ES-I3 (cell line): ENCODE measurements around the gene ITGA5.

ENCODE experiments used
- H3K36me3 ChIP-seq: 2 replicates; pipeline ENCODE4 v1.6.1; 2013; ENCODE audit warnings: mild to moderate bottlenecking, low read length, control low read depth, moderate library complexity; ENCODE audit not compliant: insufficient read depth
- H3K4me1 ChIP-seq: 2 replicates; pipeline ENCODE4 v1.6.1; 2013; ENCODE audit warnings: mild to moderate bottlenecking, control low read depth, low read length; ENCODE audit not compliant: insufficient read depth
- H3K9ac ChIP-seq: 2 replicates; pipeline ENCODE4 v1.6.1; 2013; ENCODE audit warnings: low read depth, mild to moderate bottlenecking, low read length, moderate library complexity
- H3K9me3 ChIP-seq: 2 replicates; pipeline ENCODE4 v1.6.1; 2013; ENCODE audit warnings: mild to moderate bottlenecking, low read length, moderate library complexity; ENCODE audit not compliant: control insufficient read depth, insufficient read depth

Gene ITGA5

DNA sequence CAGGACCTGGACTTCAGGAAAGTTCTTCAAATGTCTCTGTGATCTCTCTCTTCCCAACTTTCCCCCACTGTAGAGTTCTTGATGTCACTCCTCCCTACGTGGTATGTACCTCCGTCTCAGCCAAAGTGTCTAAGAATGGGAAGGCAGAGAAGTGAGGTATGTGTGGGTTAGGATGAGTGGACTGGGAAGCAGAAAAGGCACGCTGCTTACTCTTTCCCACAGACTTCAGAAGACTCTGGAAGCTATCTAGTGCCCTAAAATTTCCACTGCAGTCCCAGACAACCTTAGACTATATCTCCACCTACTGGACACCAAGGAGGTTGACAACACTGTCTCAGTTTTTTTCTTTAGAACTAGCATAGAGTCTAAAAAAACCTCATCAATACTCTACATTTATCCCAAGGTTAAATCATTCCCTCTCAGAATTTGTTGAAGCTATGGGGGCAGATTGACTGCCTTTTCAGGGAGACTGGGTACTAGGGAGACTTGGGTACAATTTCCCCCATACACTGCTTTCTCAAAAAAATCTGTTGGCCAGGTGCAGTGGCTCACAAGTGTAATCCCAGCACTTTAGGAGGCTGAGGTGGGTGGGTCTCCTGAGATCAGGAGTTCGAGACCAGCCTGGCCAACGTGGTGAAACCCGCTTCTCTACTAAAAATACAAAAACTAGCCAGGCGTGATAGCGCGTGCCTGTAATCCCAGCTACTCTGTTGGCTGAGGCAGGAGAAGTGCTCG lies 20.6 kb upstream of the ITGA5 start:
- Histone ChIP-seq H3K36me3 (no peaks in the 10 kb centered on the region), H3K9ac (no peak overlapping the region), H3K4me1 (no peaks in the 10 kb centered on the region), H3K9me3 (no peaks in the 10 kb centered on the region)

DNA sequence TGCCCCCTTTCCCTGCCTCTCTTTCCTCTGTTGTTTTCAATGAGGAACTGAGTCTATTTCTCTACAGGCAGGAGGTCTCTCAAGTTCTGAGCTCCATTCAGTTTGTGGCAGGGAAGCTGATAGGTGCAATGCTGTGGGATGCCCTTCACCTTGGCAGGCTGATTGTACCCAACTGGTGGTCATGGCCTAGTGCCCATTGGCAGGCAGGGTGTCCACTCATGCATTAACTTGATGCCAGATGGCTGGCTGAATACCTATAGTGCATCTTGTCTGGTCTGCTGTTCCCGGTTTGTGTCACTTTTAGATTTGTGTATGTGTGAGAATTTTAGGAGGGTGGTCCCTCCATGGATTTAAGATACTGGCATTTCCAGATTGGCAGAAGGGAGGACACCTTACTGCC lies 20.0 kb upstream of the ITGA5 start:
- Histone ChIP-seq H3K9ac (no peak overlapping the region), H3K9me3 (no peaks in the 10 kb centered on the region), H3K36me3 (no peaks in the 10 kb centered on the region), H3K4me1 (no peaks in the 10 kb centered on the region)

DNA sequence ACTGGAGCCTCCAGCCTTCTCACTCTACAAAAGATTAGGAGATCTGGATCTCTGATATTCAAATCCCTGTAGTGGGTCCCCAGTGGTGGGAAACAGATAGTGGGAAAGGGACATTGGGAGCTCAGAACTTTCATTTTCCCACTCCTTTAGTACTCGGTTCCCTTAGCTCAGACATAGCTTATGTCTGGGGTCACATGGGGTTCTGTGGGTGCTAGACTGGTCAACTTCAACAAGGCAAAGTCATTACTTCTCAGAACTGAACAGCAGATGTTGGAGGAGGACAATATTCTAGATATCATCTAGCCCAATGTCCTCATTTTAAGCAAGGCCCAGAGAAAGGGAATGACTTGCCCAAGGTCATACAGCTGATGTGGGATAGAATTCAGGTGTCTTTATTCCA lies 19.5 kb upstream of the ITGA5 start:
- no peaks in the 10 kb centered on the region for H3K36me3 ChIP-seq
- H3K4me1 ChIP-seq, result no peaks in the 10 kb centered on the region
- H3K9me3 ChIP-seq, result no peaks in the 10 kb centered on the region
- H3K9ac ChIP-seq, result no peak overlapping the region

DNA sequence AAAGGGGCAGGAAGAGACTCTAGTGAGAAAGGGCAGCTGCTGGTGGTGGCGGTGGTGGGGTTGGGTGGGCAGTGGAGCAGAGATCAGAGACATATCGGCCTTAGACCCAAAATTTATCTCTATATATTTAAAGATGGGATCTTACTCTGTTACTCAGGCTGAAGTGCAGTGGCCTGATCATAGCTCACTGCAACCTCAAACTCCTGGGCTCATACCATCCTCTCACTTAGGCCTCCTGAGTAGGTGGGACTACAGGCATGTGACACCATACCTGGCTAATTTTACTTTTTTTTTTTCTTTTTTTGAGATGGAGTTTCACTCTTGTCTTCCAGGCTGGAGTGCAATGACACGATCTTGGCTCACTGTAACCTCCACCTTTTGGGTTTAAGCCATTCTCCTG lies 18.6 kb upstream of the ITGA5 start:
- 0 out of 2 replicates have a peak, but pooled peaks cover under 1% of the 10 kb centered on the region for H3K4me1 ChIP-seq

DNA sequence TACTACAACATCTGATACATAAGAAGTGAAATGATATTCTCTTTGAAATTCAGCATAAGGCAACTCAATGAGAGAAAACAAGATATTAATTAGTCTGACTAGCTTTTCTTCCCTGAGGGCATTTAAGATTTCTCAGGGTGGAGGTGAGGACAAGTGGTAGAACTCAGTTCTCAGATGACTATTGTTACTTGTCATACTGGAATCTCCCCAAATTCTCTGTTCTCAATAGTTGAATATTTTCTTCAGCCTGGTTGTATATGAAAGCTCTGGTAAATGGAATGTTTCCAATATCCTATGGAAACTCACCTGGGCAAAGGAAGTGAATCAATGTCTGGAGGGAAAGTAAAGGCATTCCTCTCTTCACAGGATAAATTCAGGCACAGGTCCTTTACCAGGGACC lies 18.2 kb upstream of the ITGA5 start:
- Histone ChIP-seq H3K9me3 (no peaks in the 10 kb centered on the region), H3K4me1 (peaks cover 5% of the 10 kb centered on the region), H3K9ac (no peak overlapping the region), H3K36me3 (no peaks in the 10 kb centered on the region)

More for the DNA sequence above, 18.6 kb upstream of the ITGA5 start:
- H3K9ac ChIP-seq, result no peak overlapping the region
- H3K36me3 ChIP-seq, result no peaks in the 10 kb centered on the region
- no peaks in the 10 kb centered on the region for H3K9me3 ChIP-seq

DNA sequence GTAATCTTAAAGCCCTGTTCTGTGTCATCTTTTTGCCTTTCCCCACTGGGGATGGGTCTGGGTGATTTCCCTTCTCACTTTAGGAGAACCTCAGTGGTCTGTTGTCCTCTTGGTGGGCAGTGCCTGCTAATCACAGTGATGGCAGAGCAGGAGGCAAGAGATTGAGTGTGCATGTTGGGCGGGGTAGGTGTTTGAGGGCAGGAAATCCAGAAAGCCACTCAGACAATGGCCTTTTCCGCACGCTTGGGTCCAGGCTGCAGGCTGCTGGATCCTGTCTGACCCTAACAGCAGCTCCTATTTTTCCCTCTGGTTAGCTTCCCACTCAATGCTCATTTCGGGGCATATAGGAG lies 13.7 kb upstream of the ITGA5 start:
- Histone ChIP-seq H3K9ac (no peak overlapping the region), H3K4me1 (peaks cover 24% of the 10 kb centered on the region)

DNA sequence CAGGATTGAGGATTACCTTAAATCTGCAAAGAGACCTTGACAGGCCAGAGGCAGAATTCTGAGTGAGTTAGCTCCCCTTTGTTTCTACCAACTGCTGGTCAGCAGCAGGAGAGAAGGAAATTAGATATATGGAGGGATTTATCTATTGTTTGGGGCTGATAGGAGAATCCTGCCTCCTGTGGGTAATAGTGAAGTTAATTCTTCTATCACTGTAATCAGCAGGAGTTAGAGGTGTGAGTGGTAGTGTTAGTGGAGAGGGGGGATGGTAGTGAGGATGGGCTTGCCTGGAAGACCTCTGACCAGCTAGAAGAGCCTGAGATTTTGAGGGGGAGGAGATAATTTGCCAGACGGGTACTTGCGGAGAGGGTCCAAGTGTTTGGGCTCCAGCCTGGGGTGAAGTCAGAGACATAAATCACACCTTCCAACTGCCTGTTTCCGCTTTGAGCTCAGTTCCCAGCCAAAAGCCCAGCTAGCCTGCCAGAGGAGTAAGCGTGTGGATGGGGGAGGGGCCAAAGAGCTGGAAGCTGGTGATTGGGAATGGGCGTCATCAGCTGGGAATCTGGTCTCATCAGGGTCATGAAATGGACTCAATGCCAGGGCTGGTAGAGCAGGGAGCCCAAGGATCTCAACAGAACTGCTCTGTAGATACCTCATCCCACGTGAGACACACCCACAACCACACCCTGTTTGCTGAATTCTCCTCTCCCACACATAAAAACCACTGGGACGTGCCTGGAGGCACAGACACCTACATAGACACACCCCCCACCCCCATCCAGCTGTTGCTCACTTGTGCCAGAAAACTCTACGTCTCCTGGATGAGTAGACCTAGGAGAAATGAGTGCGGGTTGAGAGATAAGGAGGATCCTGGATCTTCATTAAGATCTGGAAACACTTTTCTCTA lies 13.1 kb upstream of the ITGA5 start:
- Histone ChIP-seq H3K9me3 (no peaks in the 10 kb centered on the region), H3K36me3 (no peaks in the 10 kb centered on the region), H3K4me1 (peaks cover 24% of the 10 kb centered on the region), H3K9ac (no peak overlapping the region)

More for the DNA sequence above, 13.7 kb upstream of the ITGA5 start:
- Histone ChIP-seq H3K36me3 (no peaks in the 10 kb centered on the region), H3K9me3 (no peaks in the 10 kb centered on the region)

DNA sequence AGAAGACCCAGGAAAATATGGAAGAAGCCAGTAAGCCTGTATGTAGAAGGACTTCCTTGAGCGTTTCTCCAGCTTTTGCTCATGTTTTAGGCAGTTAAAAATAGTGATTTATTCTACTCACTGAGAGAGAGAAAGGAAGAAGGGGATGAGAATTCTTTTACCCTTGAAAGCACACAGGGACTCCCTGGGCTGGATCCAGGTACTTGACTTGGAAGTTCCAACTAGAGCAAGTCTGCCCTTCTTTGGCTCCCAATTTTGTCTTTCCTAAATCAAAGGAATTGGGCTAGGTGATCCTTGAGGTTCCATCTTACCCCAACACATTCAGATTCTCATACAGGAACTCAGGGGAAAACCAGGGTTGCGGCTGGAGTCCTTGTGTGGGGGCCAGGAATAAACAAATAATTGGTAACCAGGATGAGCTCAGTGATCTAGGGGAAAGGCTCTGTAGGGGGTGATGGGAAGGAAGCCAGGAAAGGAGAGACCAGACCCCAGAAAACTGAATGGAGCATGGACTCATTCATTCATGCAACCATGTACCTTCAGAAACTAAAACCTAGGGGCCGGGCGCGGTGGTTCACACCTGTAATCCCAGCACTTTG lies 11.5 kb upstream of the ITGA5 start:
- H3K9me3 ChIP-seq, result no peaks in the 10 kb centered on the region
- H3K36me3 ChIP-seq, result no peaks in the 10 kb centered on the region
- H3K9ac ChIP-seq, result no peak overlapping the region
- H3K4me1 ChIP-seq, result peaks cover 24% of the 10 kb centered on the region

DNA sequence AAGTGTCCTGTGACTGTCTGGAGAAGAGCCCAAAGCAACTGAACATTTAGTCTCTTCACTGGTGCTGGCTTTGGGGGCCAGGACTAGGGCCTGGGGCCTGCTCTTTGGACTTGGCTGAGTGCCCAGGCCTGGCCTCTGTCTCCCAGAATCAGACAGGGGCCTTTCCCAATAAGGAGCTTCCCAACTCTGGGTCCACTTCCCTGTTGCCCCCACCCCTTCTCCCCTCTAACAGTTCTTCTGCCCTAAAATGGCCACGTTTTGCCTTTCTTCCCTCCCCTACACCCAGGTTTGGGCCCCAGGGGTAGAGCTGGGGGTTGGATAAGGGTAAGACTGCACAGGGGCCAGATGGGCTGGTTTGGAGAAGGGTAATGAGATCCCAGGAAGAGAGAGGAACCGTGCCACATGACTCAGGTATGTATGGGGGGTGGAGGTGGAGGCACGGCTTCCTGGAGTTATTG lies 10.0 kb upstream of the ITGA5 start:
- Histone ChIP-seq H3K9me3 (no peaks in the 10 kb centered on the region), H3K4me1 (peaks cover 24% of the 10 kb centered on the region), H3K9ac (no peak overlapping the region), H3K36me3 (no peaks in the 10 kb centered on the region)

DNA sequence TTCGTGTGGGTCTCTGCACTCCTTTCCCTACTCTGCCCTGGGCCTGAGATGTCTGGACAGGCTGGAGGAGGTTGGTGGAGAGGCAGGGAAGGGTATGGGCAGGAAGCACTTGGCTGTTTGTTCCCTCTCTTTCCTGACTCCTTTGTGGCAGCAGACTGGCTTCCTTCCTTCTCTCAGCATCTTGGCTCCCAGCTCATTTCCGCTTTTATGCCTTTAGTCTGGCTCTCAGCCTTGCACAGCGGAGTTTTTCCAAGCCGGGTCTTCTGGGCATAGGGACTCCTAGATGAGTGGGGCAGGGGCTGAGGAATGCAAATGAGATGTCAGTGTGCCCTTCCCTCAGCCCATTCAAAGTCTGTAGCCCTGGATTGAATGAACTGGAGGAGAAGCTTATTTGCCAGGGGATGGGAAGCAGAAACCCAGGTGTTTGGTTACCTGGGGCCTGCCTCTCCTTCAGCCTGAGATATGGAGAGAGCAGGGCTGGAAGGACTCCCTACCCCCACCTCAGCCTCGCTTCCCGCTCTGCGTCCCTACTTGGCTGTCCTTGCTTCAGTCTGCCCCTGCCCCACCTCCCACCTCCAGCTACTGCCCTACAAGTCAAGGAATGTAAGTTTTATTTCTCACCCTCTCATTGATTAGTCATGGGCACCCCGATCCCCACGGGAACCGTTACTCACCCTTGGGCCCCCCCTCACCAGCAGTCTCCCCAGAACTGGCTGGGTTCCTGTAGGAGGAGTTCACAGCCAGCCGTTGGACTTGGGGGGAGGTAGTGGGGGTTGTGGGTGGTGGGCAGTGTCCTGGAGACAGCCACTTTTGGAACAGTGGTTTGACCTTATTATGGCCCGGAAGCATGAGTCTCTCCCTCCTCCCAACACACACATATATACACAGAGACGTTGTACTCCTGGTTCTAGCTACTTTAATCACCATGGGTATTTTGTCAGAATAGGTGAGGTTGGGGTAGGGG lies 9.3 kb upstream of the ITGA5 start:
- peaks cover 24% of the 10 kb centered on the region for H3K4me1 ChIP-seq
- no peak overlapping the region for H3K9ac ChIP-seq
- H3K36me3 ChIP-seq, result no peaks in the 10 kb centered on the region
- no peaks in the 10 kb centered on the region for H3K9me3 ChIP-seq

DNA sequence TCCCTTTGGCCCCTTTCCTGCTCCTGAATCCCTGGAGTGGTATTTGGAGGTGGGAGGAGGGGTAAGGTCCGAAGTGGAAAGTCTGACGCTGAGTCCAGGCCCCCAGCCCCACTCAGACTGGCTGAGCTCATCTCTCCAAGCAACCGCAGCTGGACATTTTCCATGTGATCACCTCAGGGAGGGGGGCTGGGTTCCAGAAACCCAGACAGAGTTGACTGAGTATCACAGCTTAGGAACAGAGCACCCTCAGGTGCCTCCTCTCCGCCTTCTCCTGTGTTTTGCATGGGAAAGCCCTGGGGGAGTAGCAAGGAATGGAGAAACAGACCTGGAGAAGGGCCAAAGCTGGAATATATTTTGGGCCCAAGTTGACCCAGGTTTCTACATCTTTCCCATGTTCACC lies 8.0 kb upstream of the ITGA5 start:
- H3K9me3 ChIP-seq, result no peaks in the 10 kb centered on the region
- H3K4me1 ChIP-seq, result peaks cover 18% of the 10 kb centered on the region
- H3K36me3 ChIP-seq, result no peaks in the 10 kb centered on the region
- no peak overlapping the region for H3K9ac ChIP-seq

DNA sequence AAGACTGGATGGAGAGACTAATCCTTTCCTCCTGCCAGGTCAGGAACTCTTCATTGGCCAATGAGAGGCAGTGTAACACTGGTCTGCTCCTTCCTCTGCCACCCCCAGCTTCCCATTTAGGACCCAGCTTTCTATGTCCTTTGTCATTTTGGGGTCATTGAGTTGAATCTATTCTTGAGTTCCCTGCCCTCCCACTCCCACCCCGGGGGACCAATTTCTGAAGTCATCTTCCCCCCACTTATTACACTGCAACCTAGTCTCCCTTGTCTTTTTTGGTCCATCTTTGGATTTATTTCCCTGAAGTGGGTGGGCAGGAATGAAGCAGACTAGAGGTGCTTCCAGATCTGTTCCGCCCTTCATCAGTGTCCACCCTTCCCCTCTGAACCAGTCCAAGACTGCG lies 7.6 kb upstream of the ITGA5 start:
- Histone ChIP-seq H3K36me3 (no peaks in the 10 kb centered on the region), H3K4me1 (peaks cover 15% of the 10 kb centered on the region), H3K9ac (no peak overlapping the region), H3K9me3 (no peaks in the 10 kb centered on the region)

DNA sequence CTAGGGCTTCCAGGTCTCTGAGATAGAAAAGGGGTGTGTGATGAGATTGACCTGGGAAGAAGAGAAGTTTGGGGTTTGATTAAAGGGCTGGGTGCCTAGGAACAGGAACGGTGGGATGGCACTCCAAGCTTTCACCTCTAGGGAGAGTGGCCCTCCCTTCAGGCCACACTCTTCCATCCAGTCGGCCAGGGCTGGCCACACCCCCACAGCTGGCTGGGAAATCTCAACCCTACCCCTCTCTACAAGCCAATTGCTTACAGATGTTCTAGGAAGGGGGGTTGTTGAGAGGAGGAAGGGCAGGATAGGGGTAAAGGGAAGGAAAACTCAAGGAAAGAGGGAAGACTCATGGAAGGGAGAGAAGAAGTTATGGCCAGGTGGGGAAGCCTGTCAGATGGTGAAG lies 6.6 kb upstream of the ITGA5 start:
- Histone ChIP-seq H3K4me1 (peaks cover 19% of the 10 kb centered on the region), H3K9me3 (no peaks in the 10 kb centered on the region), H3K36me3 (no peaks in the 10 kb centered on the region), H3K9ac (no peak overlapping the region)

DNA sequence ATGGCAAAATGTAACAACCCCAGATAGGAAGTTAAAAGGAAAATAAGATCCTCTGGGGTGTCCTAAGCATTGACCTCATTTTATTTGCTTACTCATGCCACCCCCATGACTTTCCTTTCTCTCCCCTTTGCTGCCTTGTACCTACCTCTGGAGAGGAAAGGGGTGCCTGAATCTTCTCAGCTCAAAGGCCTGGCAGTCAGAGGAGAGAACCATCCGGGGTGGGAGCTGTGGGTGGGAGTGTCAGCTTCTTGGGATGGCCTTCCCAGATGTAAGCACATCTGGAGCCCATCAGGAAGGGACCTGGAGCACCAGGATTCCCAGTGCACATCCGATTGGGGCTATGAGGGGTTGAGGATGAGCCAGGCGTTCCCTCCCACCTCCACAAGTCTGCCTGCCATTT lies 5.2 kb upstream of the ITGA5 start:
- Histone ChIP-seq H3K36me3 (no peaks in the 10 kb centered on the region), H3K9ac (no peak overlapping the region), H3K4me1 (peaks cover 30% of the 10 kb centered on the region), H3K9me3 (no peaks in the 10 kb centered on the region)
